Esophagus (tissue), 2 donors: Measurements from ENCODE around the gene RPL37A. TPM values are rescaled to one million over a fixed set of nuclear protein-coding genes. Genes with fewer than 3 reads are reported as not detected.

ENCODE experiments used
- H3K27ac ChIP-seq, 2 donors: one replicate each; pipeline ENCODE4 v1.5.1; 2013; ENCODE audit warnings: low read depth in 2 of 2, mild to moderate bottlenecking in 2 of 2, inconsistent platforms in 1 of 2, low read length in 1 of 2, moderate library complexity in 1 of 2
- H3K27me3 ChIP-seq, 2 donors: one replicate each; pipeline ENCODE4 v1.6.1; 2013; ENCODE audit warnings: low read length in 2 of 2, control low read depth in 1 of 2, mild to moderate bottlenecking in 1 of 2; ENCODE audit not compliant: insufficient read depth in 2 of 2, control insufficient read depth in 1 of 2
- H3K36me3 ChIP-seq, 2 donors: one replicate each; pipeline ENCODE4 v1.6.1; 2013; ENCODE audit warnings: low read length in 1 of 2; ENCODE audit not compliant: control insufficient read depth in 2 of 2, insufficient read depth in 2 of 2
- H3K4me1 ChIP-seq, 2 donors: one replicate each; pipeline ENCODE4 v1.6.1; 2013; ENCODE audit warnings: low read length in 1 of 2; ENCODE audit not compliant: control insufficient read depth in 2 of 2, insufficient read depth in 2 of 2
- H3K4me3 ChIP-seq, 2 donors: one replicate each; pipeline ENCODE4 v1.5.1; 2013; ENCODE audit warnings: low read length in 2 of 2, mild to moderate bottlenecking in 2 of 2, low read depth in 1 of 2, moderate library complexity in 1 of 2
- H3K9me3 ChIP-seq, 2 donors: one replicate each; pipeline ENCODE4 v1.6.1; 2013; ENCODE audit warnings: mild to moderate bottlenecking in 2 of 2, low read depth in 1 of 2, low read length in 1 of 2, moderate library complexity in 1 of 2; ENCODE audit not compliant: control insufficient read depth in 2 of 2, insufficient read depth in 1 of 2
- WGBS, 2 donors: extraction: QIAGEN DNeasy Blood & Tissue Kit; methylation state at CpG; one replicate each; pipeline ENCODE4 v1.1.7; 2013; 5-methylcytosine and 5-hydroxymethylcytosine counted together
- polyA plus RNA-seq, 2 donors: library from polyadenylated mRNA; stranded (reverse); fragments of 200-250 nt; gene quantifications; one replicate each; pipeline ENCODE4 v1.2.3, GENCODE V29; 2013
- donor health status: healthy with polysubstance abuse.
- donor health status: Bipolar disorder and iron deficiency.

RPL37A gene
- polyA plus RNA-seq, 2 donors, result 2,435 to 5,168 TPM

DNA sequence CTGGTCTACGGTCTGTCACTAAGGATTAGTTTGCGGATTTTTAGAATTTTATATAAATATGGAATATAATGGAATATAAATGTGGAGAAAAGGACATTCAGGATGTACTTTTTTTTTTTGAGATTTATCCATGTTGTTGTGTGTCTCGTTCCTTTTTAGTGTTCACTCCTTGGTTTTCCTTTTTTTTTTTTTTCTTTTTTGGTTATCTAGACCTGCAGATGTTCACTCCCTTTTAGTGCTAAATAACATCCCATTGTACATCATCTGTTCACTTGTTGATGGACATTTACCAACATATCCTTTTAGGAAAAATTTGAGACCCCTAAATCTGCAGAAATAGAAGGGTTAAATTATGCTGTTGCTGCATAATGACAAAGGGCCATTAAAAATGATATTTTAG is 25.5 kb upstream of the RPL37A start:
- H3K36me3 ChIP-seq, result peaks cover 0 to 8% of the 10 kb centered on the region in 2 donors
- 95 to 97% methylated on average over 3 of the region's 3 CpGs for WGBS, 2 donors
- H3K4me3 ChIP-seq, result no peak overlapping the region

DNA sequence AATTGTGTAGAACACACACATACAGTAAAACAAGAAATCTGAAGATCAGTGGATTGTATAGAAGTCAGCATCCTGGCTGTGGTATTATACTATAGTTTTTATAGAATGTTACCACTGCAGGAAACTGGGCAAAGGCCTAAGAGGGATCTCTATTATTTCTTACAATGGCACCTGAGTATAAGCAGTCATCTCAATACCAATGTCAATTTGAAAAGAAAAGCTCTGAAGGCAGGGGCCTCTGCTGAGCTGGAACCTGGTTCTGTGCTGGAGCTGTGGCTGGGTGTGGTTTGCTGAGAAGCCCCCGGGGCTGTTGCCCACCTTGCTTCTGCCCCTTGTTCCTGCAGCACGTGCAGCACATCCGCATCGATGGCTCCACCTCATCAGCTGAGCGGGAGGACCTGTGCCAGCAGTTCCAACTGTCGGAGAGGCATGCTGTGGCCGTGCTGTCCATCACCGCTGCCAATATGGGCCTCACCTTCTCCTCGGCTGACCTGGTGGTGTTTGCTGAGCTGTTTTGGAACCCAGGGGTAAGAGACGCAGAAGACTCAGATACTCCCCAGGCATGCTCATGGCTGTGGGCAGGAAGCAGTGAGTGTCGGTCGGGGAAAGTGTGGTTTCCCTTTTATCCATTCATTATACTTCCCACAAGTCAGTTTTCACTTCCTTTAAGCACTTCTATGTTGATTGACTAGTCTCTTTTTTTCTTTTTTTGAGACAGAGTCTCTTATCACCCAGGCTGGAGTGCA is 23.5 kb upstream of the RPL37A start:
- Histone ChIP-seq H3K27me3 (no peaks in the 10 kb centered on the region), H3K27ac (no peak overlapping the region), H3K4me1 (no peaks in the 10 kb centered on the region), H3K9me3 (no peaks in the 10 kb centered on the region), H3K4me3 (no peak overlapping the region), H3K36me3 (peaks cover 0 to 14% of the 10 kb centered on the region in 2 donors)
- WGBS, 2 donors, result 79 to 80% methylated on average over 12 of the region's 12 CpGs

More for the DNA sequence above, 25.5 kb upstream of the RPL37A start:
- H3K9me3 ChIP-seq, result no peaks in the 10 kb centered on the region
- no peaks in the 10 kb centered on the region for H3K4me1 ChIP-seq
- H3K27ac ChIP-seq, result no peak overlapping the region
- H3K27me3 ChIP-seq, result no peaks in the 10 kb centered on the region

GRCh38 chr2:216475767-216476166 is 22.9 kb upstream of the RPL37A start:
- Histone ChIP-seq H3K9me3 (no peaks in the 10 kb centered on the region), H3K27me3 (no peaks in the 10 kb centered on the region), H3K27ac (no peak overlapping the region), H3K36me3 (peaks cover 0 to 14% of the 10 kb centered on the region in 2 donors), H3K4me3 (no peak overlapping the region), H3K4me1 (no peaks in the 10 kb centered on the region)
- WGBS, 2 donors, result 93 to 96% methylated on average over 6 of the region's 6 CpGs

GRCh38 chr2:216477283-216478035 is 21.2 kb upstream of the RPL37A start:
- Histone ChIP-seq H3K27me3 (no peaks in the 10 kb centered on the region), H3K4me1 (no peaks in the 10 kb centered on the region), H3K4me3 (no peak overlapping the region), H3K27ac (no peak overlapping the region), H3K36me3 (peaks cover under 1 to 14% of the 10 kb centered on the region in 2 donors), H3K9me3 (no peaks in the 10 kb centered on the region)
- 63 to 82% methylated on average over 2 of the region's 2 CpGs for WGBS, 2 donors

- H3K9me3 ChIP-seq, result no peaks in the 10 kb centered on the region
- H3K27me3 ChIP-seq, result no peaks in the 10 kb centered on the region
- H3K4me3 ChIP-seq, result no peak overlapping the region
- H3K4me1 ChIP-seq, result no peaks in the 10 kb centered on the region
- whole genome bisulfite sequencing, 2 donors, result 47 to 56% methylated on average over 3 of the region's 3 CpGs
- peaks cover 4 to 16% of the 10 kb centered on the region in 2 donors for H3K36me3 ChIP-seq
- no peak overlapping the region for H3K27ac ChIP-seq
Measured at GRCh38 chr2:216478151-216478550, 20.5 kb upstream of the RPL37A start.

DNA sequence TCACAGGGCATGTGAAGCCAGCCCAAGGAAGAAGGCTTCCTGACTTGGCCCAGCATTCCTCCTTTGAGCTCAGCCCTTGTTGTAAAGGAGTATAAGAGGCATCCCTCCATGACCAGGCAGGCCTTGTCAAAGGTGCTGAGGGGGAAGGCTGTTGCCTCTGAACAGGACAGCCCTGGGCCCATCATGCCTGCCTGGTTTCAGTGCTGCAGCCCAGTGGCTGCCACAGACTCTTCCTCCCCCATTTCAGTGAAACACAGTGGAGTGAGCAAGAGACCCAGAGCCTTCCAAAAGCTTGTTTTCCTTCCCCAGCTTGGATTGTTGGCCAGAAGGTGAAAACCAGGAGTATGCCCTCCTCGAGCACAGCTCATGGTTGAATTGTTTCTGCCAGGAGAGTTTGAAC is 19.9 kb upstream of the RPL37A start:
- 80 to 86% methylated on average over 1 of the region's 1 CpG for WGBS, 2 donors
- H3K4me1 ChIP-seq, result no peaks in the 10 kb centered on the region

GRCh38 chr2:216480221-216480620 is 18.4 kb upstream of the RPL37A start:
- Histone ChIP-seq H3K4me1 (no peaks in the 10 kb centered on the region), H3K4me3 (no peak overlapping the region), H3K27me3 (no peaks in the 10 kb centered on the region), H3K36me3 (peaks cover 4 to 14% of the 10 kb centered on the region in 2 donors), H3K27ac (no peak overlapping the region), H3K9me3 (no peaks in the 10 kb centered on the region)
- WGBS, 2 donors, result 91 to 92% methylated on average over 3 of the region's 3 CpGs

More for the DNA sequence above, 19.9 kb upstream of the RPL37A start:
- no peak overlapping the region for H3K4me3 ChIP-seq
- peaks cover 4 to 16% of the 10 kb centered on the region in 2 donors for H3K36me3 ChIP-seq
- H3K9me3 ChIP-seq, result no peaks in the 10 kb centered on the region
- no peaks in the 10 kb centered on the region for H3K27me3 ChIP-seq
- no peak overlapping the region for H3K27ac ChIP-seq

DNA sequence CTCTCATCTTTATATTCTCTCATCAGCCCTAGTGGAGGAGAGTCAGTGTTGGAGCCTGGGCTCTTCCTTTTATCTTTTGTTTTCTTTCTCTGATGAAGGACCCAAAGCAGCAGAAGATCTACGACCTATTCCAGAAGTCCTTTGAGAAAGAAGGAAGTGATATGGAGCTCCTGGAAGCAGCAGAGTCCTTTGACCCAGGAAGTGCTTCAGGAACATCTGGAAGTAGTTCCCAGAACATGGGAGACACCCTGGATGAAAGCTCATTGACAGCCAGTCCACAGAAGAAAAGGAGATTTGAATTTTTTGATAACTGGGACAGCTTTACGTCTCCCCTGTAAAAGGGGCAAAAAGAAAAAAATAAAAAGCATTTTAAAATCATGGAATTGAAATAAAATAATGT is 16.0 kb upstream of the RPL37A start:
- Histone ChIP-seq H3K4me3 (no peak overlapping the region), H3K27me3 (no peaks in the 10 kb centered on the region), H3K4me1 (peaks cover 0 to 3% of the 10 kb centered on the region in 2 donors), H3K27ac (no peak overlapping the region), H3K36me3 (peaks cover 4 to 9% of the 10 kb centered on the region in 2 donors), H3K9me3 (no peaks in the 10 kb centered on the region)
- 83 to 90% methylated on average over 2 of the region's 2 CpGs for WGBS, 2 donors

DNA sequence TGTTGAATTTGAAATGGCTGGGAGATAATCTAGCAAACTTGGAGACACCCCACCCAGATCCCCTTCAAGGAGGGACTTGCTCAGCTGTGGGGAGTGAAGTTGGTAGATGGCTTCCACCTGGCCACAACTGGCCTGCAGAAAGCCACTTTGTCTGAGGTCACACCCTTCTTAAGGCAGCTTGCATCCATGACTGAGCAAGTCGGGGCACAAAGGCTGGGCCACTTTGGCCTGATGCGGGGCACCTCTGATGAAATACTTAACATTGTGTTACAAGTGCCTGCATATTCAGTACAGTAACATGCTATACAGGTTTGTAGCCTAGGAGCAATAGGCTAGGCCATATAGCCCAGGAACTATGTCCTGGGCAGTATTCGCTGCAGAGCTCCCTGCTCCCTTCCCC is 13.4 kb upstream of the RPL37A start:
- Histone ChIP-seq H3K27me3 (no peaks in the 10 kb centered on the region), H3K4me3 (no peak overlapping the region), H3K36me3 (peaks cover 2 to 4% of the 10 kb centered on the region in 2 donors), H3K4me1 (peaks cover 0 to 3% of the 10 kb centered on the region in 2 donors), H3K27ac (peak overlapping the region in 1 of 2 donors; percentile 63), H3K9me3 (no peaks in the 10 kb centered on the region)
- WGBS, 2 donors, result 75 to 84% methylated on average over 3 of the region's 3 CpGs
